Measurements from ENCODE around the gene PTPN9.

- TF ChIP-seq CEBPB (IDR thresholded peaks at IDR 0.05) (no peak), MAX (IDR thresholded peaks at IDR 0.05) (no peak), CREB1 (IDR thresholded peaks at IDR 0.05; ENCODE audit: low read depth) (no peak), TEAD4 (IDR thresholded peaks at IDR 0.05) (no peak)
- TF ChIP-seq, protein P1, sequence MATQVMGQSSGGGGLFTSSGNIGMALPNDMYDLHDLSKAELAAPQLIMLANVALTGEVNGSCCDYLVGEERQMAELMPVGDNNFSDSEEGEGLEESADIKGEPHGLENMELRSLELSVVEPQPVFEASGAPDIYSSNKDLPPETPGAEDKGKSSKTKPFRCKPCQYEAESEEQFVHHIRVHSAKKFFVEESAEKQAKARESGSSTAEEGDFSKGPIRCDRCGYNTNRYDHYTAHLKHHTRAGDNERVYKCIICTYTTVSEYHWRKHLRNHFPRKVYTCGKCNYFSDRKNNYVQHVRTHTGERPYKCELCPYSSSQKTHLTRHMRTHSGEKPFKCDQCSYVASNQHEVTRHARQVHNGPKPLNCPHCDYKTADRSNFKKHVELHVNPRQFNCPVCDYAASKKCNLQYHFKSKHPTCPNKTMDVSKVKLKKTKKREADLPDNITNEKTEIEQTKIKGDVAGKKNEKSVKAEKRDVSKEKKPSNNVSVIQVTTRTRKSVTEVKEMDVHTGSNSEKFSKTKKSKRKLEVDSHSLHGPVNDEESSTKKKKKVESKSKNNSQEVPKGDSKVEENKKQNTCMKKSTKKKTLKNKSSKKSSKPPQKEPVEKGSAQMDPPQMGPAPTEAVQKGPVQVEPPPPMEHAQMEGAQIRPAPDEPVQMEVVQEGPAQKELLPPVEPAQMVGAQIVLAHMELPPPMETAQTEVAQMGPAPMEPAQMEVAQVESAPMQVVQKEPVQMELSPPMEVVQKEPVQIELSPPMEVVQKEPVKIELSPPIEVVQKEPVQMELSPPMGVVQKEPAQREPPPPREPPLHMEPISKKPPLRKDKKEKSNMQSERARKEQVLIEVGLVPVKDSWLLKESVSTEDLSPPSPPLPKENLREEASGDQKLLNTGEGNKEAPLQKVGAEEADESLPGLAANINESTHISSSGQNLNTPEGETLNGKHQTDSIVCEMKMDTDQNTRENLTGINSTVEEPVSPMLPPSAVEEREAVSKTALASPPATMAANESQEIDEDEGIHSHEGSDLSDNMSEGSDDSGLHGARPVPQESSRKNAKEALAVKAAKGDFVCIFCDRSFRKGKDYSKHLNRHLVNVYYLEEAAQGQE (IDR thresholded peaks at IDR 0.05; ENCODE audit: low read depth): no peak
Measured at GRCh38 chr15:75606711-75607699, 27.9 kb upstream of the PTPN9 start.
